Astrocyte (in vitro differentiated cells and primary cell): ENCODE measurements around the gene STXBP3. TPM values are rescaled to one million over a fixed set of nuclear protein-coding genes. Genes with fewer than 3 reads are reported as not detected.

Source experiments
- DNase-seq: peaks from one replicate; pipeline ENCODE4 v3.0.0-alpha.2; 2010; ENCODE audit warnings: low read depth
- FAIRE-seq: peaks from 2 replicates; lab custom pipeline; 2011; peaks lifted over from hg19 to GRCh38; lab: Jason Lieb, UNC
- H2AFZ ChIP-seq: 2 replicates; pipeline ENCODE4 v1.6.0; 2012; ENCODE audit warnings: low read depth, low read length, inconsistent platforms
- H3K27ac ChIP-seq: 2 replicates; pipeline ENCODE4 v1.5.1; 2011; ENCODE audit warnings: low read depth, low read length, inconsistent platforms
- H3K27me3 ChIP-seq: 2 replicates; pipeline ENCODE4 v1.6.0; 2011; ENCODE audit warnings: low read length, inconsistent platforms; ENCODE audit not compliant: insufficient read depth
- H3K36me3 ChIP-seq: 2 replicates; pipeline ENCODE4 v1.5.1; 2011; ENCODE audit warnings: low read length, inconsistent platforms; ENCODE audit not compliant: insufficient read depth
- H3K4me1 ChIP-seq: 2 replicates; pipeline ENCODE4 v1.5.1; 2011; ENCODE audit warnings: low read length, inconsistent platforms; ENCODE audit not compliant: insufficient read depth
- H3K4me2 ChIP-seq: 2 replicates; pipeline ENCODE4 v1.6.0; 2012; ENCODE audit warnings: low read length, inconsistent platforms
- H3K4me3 ChIP-seq: 2 replicates; pipeline ENCODE4 v1.5.1; 2011; ENCODE audit warnings: low read depth, mild to moderate bottlenecking, low read length, inconsistent platforms; ENCODE audit not compliant: insufficient read depth
- H3K79me2 ChIP-seq: 2 replicates; pipeline ENCODE4 v1.6.0; 2012; ENCODE audit warnings: mild to moderate bottlenecking, low read length, inconsistent platforms; ENCODE audit not compliant: insufficient read depth
- H3K9ac ChIP-seq: 2 replicates; pipeline ENCODE4 v1.6.0; 2012; ENCODE audit warnings: mild to moderate bottlenecking, low read length, inconsistent platforms
- H3K9me3 ChIP-seq: 2 replicates; pipeline ENCODE4 v1.5.1; 2012; ENCODE audit warnings: low read depth, mild to moderate bottlenecking, low read length, inconsistent platforms; ENCODE audit not compliant: insufficient read depth
- H4K20me1 ChIP-seq: 2 replicates; pipeline ENCODE4 v1.6.0; 2012; ENCODE audit warnings: low read length, inconsistent platforms; ENCODE audit not compliant: insufficient read depth
- H3K27ac Mint-ChIP-seq: one replicate; pipeline ENCODE4 v1.8.0; 2021; ENCODE audit warnings: mild to moderate bottlenecking, mixed read lengths; ENCODE audit not compliant: unreplicated experiment
- H3K27me3 Mint-ChIP-seq: one replicate; pipeline ENCODE4 v1.8.0; 2021; ENCODE audit warnings: low read depth, mixed read lengths; ENCODE audit not compliant: unreplicated experiment
- H3K36me3 Mint-ChIP-seq: one replicate; pipeline ENCODE4 v1.8.0; 2021; ENCODE audit warnings: low read depth, mixed read lengths; ENCODE audit not compliant: unreplicated experiment
- H3K4me1 Mint-ChIP-seq: one replicate; pipeline ENCODE4 v1.8.0; 2021; ENCODE audit warnings: low read depth, mixed read lengths; ENCODE audit not compliant: unreplicated experiment
- H3K4me3 Mint-ChIP-seq: one replicate; pipeline ENCODE4 v1.8.0; 2021; ENCODE audit warnings: mild to moderate bottlenecking, moderate library complexity, mixed read lengths; ENCODE audit not compliant: unreplicated experiment
- H3K9me3 Mint-ChIP-seq: one replicate; pipeline ENCODE4 v1.8.0; 2021; ENCODE audit warnings: mild to moderate bottlenecking, mixed read lengths; ENCODE audit not compliant: unreplicated experiment
- EZH2 ChIP-seq: IDR thresholded peaks from 2 replicates; pipeline ENCODE4 v1.6.1; 2012; ENCODE audit warnings: mild to moderate bottlenecking, low read length, inconsistent platforms; ENCODE audit not compliant: insufficient read depth
- total RNA-seq: library from RNA; stranded (reverse); gene quantifications from 2 replicates; pipeline ENCODE4 v1.2.1, GENCODE V29; 2021
- TF ChIP-seq, protein P1 (sequence below): IDR thresholded peaks from 2 replicates; pipeline ENCODE4 v1.5.1; 2011; ENCODE audit warnings: low read depth, mild to moderate bottlenecking, inconsistent platforms, low read length, moderate library complexity; ENCODE audit not compliant: insufficient read depth

STXBP3 gene
- total RNA-seq, 1 donor from 2014 or later: 48.5 TPM

DNA sequence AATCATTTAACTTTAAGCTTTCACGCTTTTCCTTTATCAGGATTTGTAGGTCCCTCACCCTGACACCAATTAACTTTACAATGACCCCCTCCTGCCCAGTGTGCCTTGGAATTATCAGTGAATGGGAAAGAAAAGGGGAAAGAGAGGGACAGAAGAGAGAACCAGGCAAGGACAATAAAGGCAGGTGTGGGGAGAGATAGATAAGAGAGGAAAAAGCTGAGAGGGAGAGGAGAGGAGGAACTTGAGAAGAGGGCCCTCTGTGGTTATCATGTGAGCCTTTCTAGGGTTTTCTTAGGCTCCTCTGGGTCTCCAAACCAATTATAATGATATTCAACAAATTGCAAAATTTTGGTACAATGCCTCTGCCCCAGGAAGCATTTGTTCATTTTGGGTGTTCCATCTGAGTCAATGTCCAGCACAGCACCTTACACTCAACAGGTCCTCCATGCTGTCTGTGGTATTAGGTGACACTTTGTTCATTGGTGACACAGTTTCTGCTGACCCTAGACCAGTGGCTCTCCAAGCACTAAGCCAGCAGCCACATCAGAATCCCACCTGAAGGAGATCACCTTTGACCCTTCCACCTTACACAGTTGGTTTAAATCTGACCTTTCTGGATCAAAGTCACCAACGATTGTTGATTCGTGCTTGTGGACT is 96.2 kb downstream of the STXBP3 start:
- DNase-seq: no peak
- Histone ChIP-seq H3K9me3 (no peaks in the 10 kb centered on the region), H3K4me1 (no peaks in the 10 kb centered on the region), H3K79me2 (no peaks in the 10 kb centered on the region), H3K27ac (no peak overlapping the region), H4K20me1 (no peaks in the 10 kb centered on the region), H3K27me3 (no peaks in the 10 kb centered on the region), H2AFZ (no peak overlapping the region), H3K4me3 (no peak overlapping the region), H3K36me3 (no peaks in the 10 kb centered on the region), H3K9ac (no peak overlapping the region), H3K4me2 (no peak overlapping the region)
- no peak for TF ChIP-seq EZH2
- Mint-ChIP-seq H3K36me3 (no peaks in the 10 kb centered on the region), H3K27me3 (peaks cover 19% of the 10 kb centered on the region), H3K9me3 (no peaks in the 10 kb centered on the region), H3K4me1 (no peaks in the 10 kb centered on the region), H3K4me3 (no peak overlapping the region), H3K27ac (no peak overlapping the region)
- no peak for FAIRE-seq

DNA sequence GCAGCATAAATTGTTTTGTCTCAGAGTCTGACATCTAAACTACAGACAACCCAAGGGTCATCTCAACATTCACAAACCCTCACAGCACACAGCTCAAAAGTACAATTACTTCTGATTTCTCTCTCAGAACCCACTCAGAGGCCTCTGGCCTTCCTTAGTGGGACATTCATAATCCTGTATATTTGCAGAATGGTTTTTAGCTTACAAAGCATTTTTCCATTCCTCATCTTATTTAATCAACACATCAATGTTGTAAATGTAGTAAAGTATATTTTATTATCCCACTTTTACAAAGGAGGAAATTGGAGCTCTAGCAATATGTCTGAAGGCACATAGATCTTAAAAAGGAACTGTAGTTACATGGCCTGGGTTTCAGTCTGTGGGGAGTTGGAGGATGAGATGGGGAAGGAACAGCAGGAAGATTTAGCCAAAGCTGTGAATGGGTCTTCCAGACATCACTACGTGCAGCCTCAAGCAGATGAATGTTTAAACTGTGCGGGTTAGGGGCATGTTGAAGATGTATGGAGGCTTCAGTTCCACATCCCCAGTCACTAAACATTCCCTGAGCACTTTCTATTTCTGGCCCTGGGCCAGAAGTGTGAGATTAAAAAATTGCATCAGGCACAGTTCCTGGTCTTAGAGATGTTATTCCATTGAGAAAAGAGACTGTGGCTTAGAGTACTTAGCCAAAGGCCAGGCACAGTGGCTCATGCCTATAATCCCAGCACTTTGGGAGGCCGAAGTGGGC is 97.1 kb downstream of the STXBP3 start:
- Histone ChIP-seq H3K9me3 (no peaks in the 10 kb centered on the region), H3K4me3 (no peak overlapping the region), H3K27me3 (no peaks in the 10 kb centered on the region), H3K4me1 (no peaks in the 10 kb centered on the region), H3K79me2 (no peaks in the 10 kb centered on the region), H3K27ac (no peak overlapping the region), H3K9ac (no peak overlapping the region), H3K36me3 (no peaks in the 10 kb centered on the region), H4K20me1 (no peaks in the 10 kb centered on the region), H3K4me2 (no peak overlapping the region), H2AFZ (no peak overlapping the region)
- no peaks in the 10 kb centered on the region for H3K9me3 Mint-ChIP-seq
- no peak overlapping the region for H3K27ac Mint-ChIP-seq
- H3K36me3 Mint-ChIP-seq: no peaks in the 10 kb centered on the region
- no peak for TF ChIP-seq EZH2
- TF ChIP-seq, protein P1, sequence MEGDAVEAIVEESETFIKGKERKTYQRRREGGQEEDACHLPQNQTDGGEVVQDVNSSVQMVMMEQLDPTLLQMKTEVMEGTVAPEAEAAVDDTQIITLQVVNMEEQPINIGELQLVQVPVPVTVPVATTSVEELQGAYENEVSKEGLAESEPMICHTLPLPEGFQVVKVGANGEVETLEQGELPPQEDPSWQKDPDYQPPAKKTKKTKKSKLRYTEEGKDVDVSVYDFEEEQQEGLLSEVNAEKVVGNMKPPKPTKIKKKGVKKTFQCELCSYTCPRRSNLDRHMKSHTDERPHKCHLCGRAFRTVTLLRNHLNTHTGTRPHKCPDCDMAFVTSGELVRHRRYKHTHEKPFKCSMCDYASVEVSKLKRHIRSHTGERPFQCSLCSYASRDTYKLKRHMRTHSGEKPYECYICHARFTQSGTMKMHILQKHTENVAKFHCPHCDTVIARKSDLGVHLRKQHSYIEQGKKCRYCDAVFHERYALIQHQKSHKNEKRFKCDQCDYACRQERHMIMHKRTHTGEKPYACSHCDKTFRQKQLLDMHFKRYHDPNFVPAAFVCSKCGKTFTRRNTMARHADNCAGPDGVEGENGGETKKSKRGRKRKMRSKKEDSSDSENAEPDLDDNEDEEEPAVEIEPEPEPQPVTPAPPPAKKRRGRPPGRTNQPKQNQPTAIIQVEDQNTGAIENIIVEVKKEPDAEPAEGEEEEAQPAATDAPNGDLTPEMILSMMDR: no peak
- peaks cover 21% of the 10 kb centered on the region for H3K27me3 Mint-ChIP-seq
- DNase-seq (no peak), FAIRE-seq (no peak)
- H3K4me3 Mint-ChIP-seq: no peak overlapping the region
- H3K4me1 Mint-ChIP-seq: no peaks in the 10 kb centered on the region

DNA sequence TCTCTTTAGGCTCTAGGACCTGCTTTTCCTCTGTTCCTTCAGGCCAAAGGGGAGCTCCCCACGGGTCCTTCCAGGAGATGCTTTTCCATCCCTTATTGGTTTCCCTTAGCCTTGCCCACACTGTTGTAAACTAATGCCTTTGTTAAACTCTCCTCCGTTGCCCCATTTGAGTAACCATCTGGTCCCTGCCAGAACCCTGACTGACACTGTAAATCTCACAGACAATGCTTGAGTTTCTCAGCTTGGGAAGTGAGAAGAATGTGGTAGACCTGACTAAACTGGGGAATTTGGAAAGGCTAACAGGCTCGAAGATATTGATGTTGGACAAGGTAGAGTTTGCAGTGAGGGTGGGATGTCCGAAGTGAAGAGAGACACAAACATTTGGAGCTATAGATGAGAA is 99.0 kb downstream of the STXBP3 start:
- H3K27me3 Mint-ChIP-seq: peaks cover 29% of the 10 kb centered on the region
- no peaks in the 10 kb centered on the region for H3K79me2 ChIP-seq
- DNase-seq (no peak), FAIRE-seq (no peak)
- no peaks in the 10 kb centered on the region for H3K36me3 ChIP-seq
- no peaks in the 10 kb centered on the region for H4K20me1 ChIP-seq
- H3K36me3 Mint-ChIP-seq: no peaks in the 10 kb centered on the region
- no peak overlapping the region for H3K4me2 ChIP-seq
- H3K27me3 ChIP-seq: no peaks in the 10 kb centered on the region
- no peaks in the 10 kb centered on the region for H3K4me1 ChIP-seq
- H2AFZ ChIP-seq: no peak overlapping the region
- no peak overlapping the region for H3K9ac ChIP-seq
- no peak overlapping the region for H3K27ac Mint-ChIP-seq
- H3K9me3 ChIP-seq: no peaks in the 10 kb centered on the region
- no peak for TF ChIP-seq EZH2
- TF ChIP-seq, protein P1: no peak
- H3K4me3 Mint-ChIP-seq: no peak overlapping the region
- H3K4me3 ChIP-seq: no peak overlapping the region
- no peak overlapping the region for H3K27ac ChIP-seq
- no peaks in the 10 kb centered on the region for H3K4me1 Mint-ChIP-seq
- no peaks in the 10 kb centered on the region for H3K9me3 Mint-ChIP-seq
